K562 (cell line): ENCODE results near the gene AP3S2. TPM values are rescaled to one million over a fixed set of nuclear protein-coding genes. Genes with fewer than 3 reads are reported as not detected.
A peak's percentile ranks its signal among the peaks of the same experiment; 100 is the strongest.

Experiments used
- microRNA-seq: library from miRNA; unstranded; fragments of <30 nt; microRNA quantifications from one replicate; pipeline ENCODE4, GENCODE V29; 2018; ENCODE audit warnings: borderline microRNAs expressed
- polyA plus RNA-seq, 8 experiments: library from polyadenylated mRNA; depleted of rRNA in 4 of 8; stranded (reverse) in 5 of 8; unstranded in 3 of 8; fragments of >200 nt; fragmentation: Nextera tagmentation in 2 of 8; fragmentation: Illumina TruSeq in 1 of 8; extraction: Ambion mirVana in 2 of 8; extraction: Trizol in 1 of 8; gene quantifications; 2 replicates each; pipeline versions ENCODE4 v1.2.1 to v1.2.3, GENCODE V29; 2011 to 2014; ENCODE audit warnings: inconsistent platforms in 1 of 8, missing spikeins in 1 of 8
- small RNA-seq: library from RNA; depleted of rRNA; stranded (forward); fragments of <200 nt; gene quantifications from one replicate; pipeline ENCODE3, GENCODE V24; 2014
- total RNA-seq, 7 experiments: library from RNA; depleted of rRNA in 6 of 7; stranded (reverse); fragments of >200 nt in 6 of 7; fragmentation: Illumina TruSeq in 2 of 7; extraction: Trizol in 2 of 7; gene quantifications; 2 replicates each; pipeline versions ENCODE4 v1.2.1 to v1.2.3, GENCODE V29; 2011 to 2021; ENCODE audit warnings: low replicate concordance in 1 of 7

The AP3S2 gene
- total and polyA plus RNA-seq, 9 of the 15 experiments (the other 6 are each of a cell fraction or from before 2014, with no cell fraction given), result 16.4 to 54.1 (median 37.4) TPM

Small RNA genes lying within 50 kb of the gene (microRNA-seq; reads per million reads assigned to microRNA genes)
- gene MIR5009 (0.91 reads per million, percentile 4 among the genes with 10 or more reads in this experiment), gene MIR5094 (0.64 reads per million)

Small RNA genes lying within 50 kb of the gene (small RNA-seq; reads per million reads assigned to genes)
- gene MIR5009 (0.40 reads per million, percentile 11 among the genes with 10 or more reads in this experiment), gene MIR5094 (0.66 reads per million, percentile 39 among the genes with 10 or more reads in this experiment), gene RNU6-1111P (not detected), gene RNU7-111P (not detected)

Other genes with a start within 250 kb of the AP3S2 start
Only the 7 nearest of the 10 such genes appear.
- not detected in 2 replicates for gene PEX11A, start 203.2 kb downstream of the AP3S2 start, total RNA-seq (2014; rRNA removed)
- not detected in 2 replicates for gene PEX11A, start 203.2 kb downstream of the AP3S2 start, total RNA-seq (2014; rRNA removed; fragmentation: Illumina TruSeq; extraction: Trizol)
- not detected in 2 replicates for gene PEX11A, start 203.2 kb downstream of the AP3S2 start, total RNA-seq (2015; rRNA removed; fragmentation: Illumina TruSeq; extraction: Trizol)
- gene PEX11A, start 203.2 kb downstream of the AP3S2 start, total RNA-seq (2021), result not detected in 2 replicates
- not detected in 2 replicates for gene PEX11A, start 203.2 kb downstream of the AP3S2 start, polyA plus RNA-seq (2011; rRNA removed)
- not detected in 2 replicates for gene PEX11A, start 203.2 kb downstream of the AP3S2 start, polyA plus RNA-seq (2014; fragmentation: Illumina TruSeq; extraction: Trizol)
- not detected for gene PEX11A, start 203.2 kb downstream of the AP3S2 start, polyA plus RNA-seq (2014; fragmentation: Nextera tagmentation; extraction: Ambion mirVana)
- gene PEX11A, start 203.2 kb downstream of the AP3S2 start, polyA plus RNA-seq (2014; rRNA removed), result not detected in 2 replicates
- gene WDR93, start 203.2 kb downstream of the AP3S2 start, total RNA-seq (2014; rRNA removed), result not detected in 2 replicates
- not detected in 2 replicates for gene WDR93, start 203.2 kb downstream of the AP3S2 start, total RNA-seq (2014; rRNA removed; fragmentation: Illumina TruSeq; extraction: Trizol)
- not detected in 2 replicates for gene WDR93, start 203.2 kb downstream of the AP3S2 start, total RNA-seq (2015; rRNA removed; fragmentation: Illumina TruSeq; extraction: Trizol)
- gene WDR93, start 203.2 kb downstream of the AP3S2 start, total RNA-seq (2021), result not detected in 2 replicates
- gene WDR93, start 203.2 kb downstream of the AP3S2 start, polyA plus RNA-seq (2011; rRNA removed), result not detected in 2 replicates
- gene WDR93, start 203.2 kb downstream of the AP3S2 start, polyA plus RNA-seq (2014; fragmentation: Illumina TruSeq; extraction: Trizol), result not detected in 2 replicates
- not detected for gene WDR93, start 203.2 kb downstream of the AP3S2 start, polyA plus RNA-seq (2014; fragmentation: Nextera tagmentation; extraction: Ambion mirVana)
- not detected in 2 replicates for gene WDR93, start 203.2 kb downstream of the AP3S2 start, polyA plus RNA-seq (2014; rRNA removed)
- 0.36 and 1.0 TPM in 2 replicates for gene MESP1, start 142.7 kb downstream of the AP3S2 start, total RNA-seq (2014; rRNA removed)
- not detected in 2 replicates for gene MESP1, start 142.7 kb downstream of the AP3S2 start, total RNA-seq (2014; rRNA removed; fragmentation: Illumina TruSeq; extraction: Trizol)
- gene MESP1, start 142.7 kb downstream of the AP3S2 start, total RNA-seq (2015; rRNA removed; fragmentation: Illumina TruSeq; extraction: Trizol), result 0.14 and 0.49 TPM in 2 replicates
- 1.1 and 1.6 TPM in 2 replicates for gene MESP1, start 142.7 kb downstream of the AP3S2 start, total RNA-seq (2021)
- 0.14 and 0.29 TPM in 2 replicates for gene MESP1, start 142.7 kb downstream of the AP3S2 start, polyA plus RNA-seq (2011; rRNA removed)
- not detected in 2 replicates for gene MESP1, start 142.7 kb downstream of the AP3S2 start, polyA plus RNA-seq (2014; fragmentation: Illumina TruSeq; extraction: Trizol)
- gene MESP1, start 142.7 kb downstream of the AP3S2 start, polyA plus RNA-seq (2014; fragmentation: Nextera tagmentation; extraction: Ambion mirVana), result not detected
- gene MESP1, start 142.7 kb downstream of the AP3S2 start, polyA plus RNA-seq (2014; rRNA removed), result 0.52 and 0.78 TPM in 2 replicates
- 0.82 and 1.1 TPM in 2 replicates for gene MESP2, start 117.7 kb downstream of the AP3S2 start, total RNA-seq (2014; rRNA removed)
- gene MESP2, start 117.7 kb downstream of the AP3S2 start, total RNA-seq (2014; rRNA removed; fragmentation: Illumina TruSeq; extraction: Trizol), result 0.41 and 0.51 TPM in 2 replicates
- 0.29 and 0.45 TPM in 2 replicates for gene MESP2, start 117.7 kb downstream of the AP3S2 start, total RNA-seq (2015; rRNA removed; fragmentation: Illumina TruSeq; extraction: Trizol)
- 0.47 and 0.66 TPM in 2 replicates for gene MESP2, start 117.7 kb downstream of the AP3S2 start, total RNA-seq (2021)
- 0.08 and 0.14 TPM in 2 replicates for gene MESP2, start 117.7 kb downstream of the AP3S2 start, polyA plus RNA-seq (2011; rRNA removed)
- gene MESP2, start 117.7 kb downstream of the AP3S2 start, polyA plus RNA-seq (2014; fragmentation: Illumina TruSeq; extraction: Trizol), result 0.55 and 0.70 TPM in 2 replicates
- gene MESP2, start 117.7 kb downstream of the AP3S2 start, polyA plus RNA-seq (2014; fragmentation: Nextera tagmentation; extraction: Ambion mirVana), result under 1 TPM; 0.11 to 0.13 TPM
- 0.37 and 0.47 TPM in 2 replicates for gene MESP2, start 117.7 kb downstream of the AP3S2 start, polyA plus RNA-seq (2014; rRNA removed)
- gene ANPEP, start 79.1 kb downstream of the AP3S2 start, total RNA-seq (2014; rRNA removed), result 1.0 and 1.8 TPM in 2 replicates
- 1.1 and 1.3 TPM in 2 replicates for gene ANPEP, start 79.1 kb downstream of the AP3S2 start, total RNA-seq (2014; rRNA removed; fragmentation: Illumina TruSeq; extraction: Trizol)
- gene ANPEP, start 79.1 kb downstream of the AP3S2 start, total RNA-seq (2015; rRNA removed; fragmentation: Illumina TruSeq; extraction: Trizol), result 2.5 and 2.6 TPM in 2 replicates
- 4.8 and 5.7 TPM in 2 replicates for gene ANPEP, start 79.1 kb downstream of the AP3S2 start, total RNA-seq (2021)
- gene ANPEP, start 79.1 kb downstream of the AP3S2 start, polyA plus RNA-seq (2011; rRNA removed), result 0.43 and 2.0 TPM in 2 replicates
- 4.0 and 4.2 TPM in 2 replicates for gene ANPEP, start 79.1 kb downstream of the AP3S2 start, polyA plus RNA-seq (2014; fragmentation: Illumina TruSeq; extraction: Trizol)
- gene ANPEP, start 79.1 kb downstream of the AP3S2 start, polyA plus RNA-seq (2014; fragmentation: Nextera tagmentation; extraction: Ambion mirVana), result under 1 TPM; 0.23 to 0.27 TPM
- 4.7 and 8.9 TPM in 2 replicates for gene ANPEP, start 79.1 kb downstream of the AP3S2 start, polyA plus RNA-seq (2014; rRNA removed)
- gene ARPIN, start 19.0 kb upstream of the AP3S2 start, total RNA-seq (2014; rRNA removed), result not detected in 2 replicates
- gene ARPIN, start 19.0 kb upstream of the AP3S2 start, total RNA-seq (2014; rRNA removed; fragmentation: Illumina TruSeq; extraction: Trizol), result not detected in 2 replicates
- not detected in 2 replicates for gene ARPIN, start 19.0 kb upstream of the AP3S2 start, total RNA-seq (2015; rRNA removed; fragmentation: Illumina TruSeq; extraction: Trizol)
- 0.04 TPM in 1 of 2 replicates, not detected in the other for gene ARPIN, start 19.0 kb upstream of the AP3S2 start, total RNA-seq (2021)
- not detected in 2 replicates for gene ARPIN, start 19.0 kb upstream of the AP3S2 start, polyA plus RNA-seq (2011; rRNA removed)
- gene ARPIN, start 19.0 kb upstream of the AP3S2 start, polyA plus RNA-seq (2014; fragmentation: Illumina TruSeq; extraction: Trizol), result not detected in 2 replicates
- not detected for gene ARPIN, start 19.0 kb upstream of the AP3S2 start, polyA plus RNA-seq (2014; fragmentation: Nextera tagmentation; extraction: Ambion mirVana)
- not detected in 2 replicates for gene ARPIN, start 19.0 kb upstream of the AP3S2 start, polyA plus RNA-seq (2014; rRNA removed)
- 5.9 and 6.3 TPM in 2 replicates for gene ZNF710, start 107.3 kb upstream of the AP3S2 start, total RNA-seq (2014; rRNA removed)
- gene ZNF710, start 107.3 kb upstream of the AP3S2 start, total RNA-seq (2014; rRNA removed; fragmentation: Illumina TruSeq; extraction: Trizol), result 2.8 and 5.2 TPM in 2 replicates
- gene ZNF710, start 107.3 kb upstream of the AP3S2 start, total RNA-seq (2015; rRNA removed; fragmentation: Illumina TruSeq; extraction: Trizol), result 6.0 and 6.2 TPM in 2 replicates
- 14.2 and 16.7 TPM in 2 replicates for gene ZNF710, start 107.3 kb upstream of the AP3S2 start, total RNA-seq (2021)
- 2.0 and 2.5 TPM in 2 replicates for gene ZNF710, start 107.3 kb upstream of the AP3S2 start, polyA plus RNA-seq (2011; rRNA removed)
- gene ZNF710, start 107.3 kb upstream of the AP3S2 start, polyA plus RNA-seq (2014; fragmentation: Illumina TruSeq; extraction: Trizol), result 4.6 and 8.0 TPM in 2 replicates
- under 1 TPM; 0.56 to 0.63 TPM for gene ZNF710, start 107.3 kb upstream of the AP3S2 start, polyA plus RNA-seq (2014; fragmentation: Nextera tagmentation; extraction: Ambion mirVana)
- 4.3 and 6.2 TPM in 2 replicates for gene ZNF710, start 107.3 kb upstream of the AP3S2 start, polyA plus RNA-seq (2014; rRNA removed)